ENCODE results near the gene ZNHIT3. TPM values are rescaled to one million over a fixed set of nuclear protein-coding genes. Genes with fewer than 3 reads are reported as not detected.
"Not testable (repeated sequence)": the region's sequence is repeated elsewhere in the genome, so short reads cannot be mapped to it uniquely, and the experiment has no call there.

The ZNHIT3 gene
- total and polyA plus RNA-seq, 2 donors (not counting 1 experiment from before 2014, with no cell fraction given), result 29.1 to 44.5 TPM

DNA sequence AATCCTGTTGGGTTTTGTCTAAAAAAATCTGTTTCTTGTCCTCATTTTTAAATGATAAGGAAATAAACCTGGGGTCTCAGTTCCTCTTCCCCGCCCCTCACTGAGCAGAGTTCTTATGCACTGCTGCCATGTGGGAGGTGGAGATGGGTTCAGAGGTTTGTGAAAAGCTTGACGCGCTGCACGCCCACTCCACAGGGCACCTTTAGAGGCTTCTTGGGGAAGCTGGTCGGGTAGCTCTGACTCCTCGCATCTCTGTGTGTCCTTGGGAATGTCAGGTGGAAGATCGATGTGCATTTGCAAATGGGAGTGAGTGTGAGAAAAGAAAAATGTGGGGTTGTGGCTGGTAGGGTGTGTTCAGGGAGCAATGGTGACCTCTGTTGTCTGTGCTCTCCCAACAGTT, 4.7 kb upstream of the ZNHIT3 start:
- Histone ChIP-seq H3K4me3 (replicated peaks in 1 of 4; ENCODE audit: control extremely low read depth in 1 of 4, insufficient read depth in 1 of 4, low read depth in 3 of 4, low read length in 4 of 4) (no peak overlapping the region), H2AFZ (ENCODE audit: low read length) (no peak overlapping the region), H3K4me2 (ENCODE audit: extremely low read depth, insufficient read depth, low read length) (no peak overlapping the region), H3K9me3 (ENCODE audit: control insufficient read depth, insufficient read depth, low read depth, low read length) (no peaks in the 10 kb centered on the region), H3K27me3 (ENCODE audit: control insufficient read depth, insufficient read depth, low read length) (peaks cover 3% of the 10 kb centered on the region), H3K9ac (ENCODE audit: insufficient read depth, low read length) (no peak overlapping the region), H4K20me1 (ENCODE audit: control insufficient read depth, extremely low read depth, insufficient read depth, low read length) (no peaks in the 10 kb centered on the region), H3K27ac (ENCODE audit: insufficient read depth, low read length) (no peak overlapping the region), H3K36me3 (ENCODE audit: control insufficient read depth, insufficient read depth, low read length) (no peaks in the 10 kb centered on the region), H3K4me1 (ENCODE audit: control insufficient read depth, extremely low read depth, insufficient read depth, low read length) (peaks cover 2% of the 10 kb centered on the region), H3K79me2 (ENCODE audit: control insufficient read depth, insufficient read depth, low read length) (peaks cover under 1% of the 10 kb centered on the region)
- no peak for TF ChIP-seq EZH2 (IDR thresholded peaks at IDR 0.05; ENCODE audit: low read length, missing control alignments)
- TF ChIP-seq, protein P1, sequence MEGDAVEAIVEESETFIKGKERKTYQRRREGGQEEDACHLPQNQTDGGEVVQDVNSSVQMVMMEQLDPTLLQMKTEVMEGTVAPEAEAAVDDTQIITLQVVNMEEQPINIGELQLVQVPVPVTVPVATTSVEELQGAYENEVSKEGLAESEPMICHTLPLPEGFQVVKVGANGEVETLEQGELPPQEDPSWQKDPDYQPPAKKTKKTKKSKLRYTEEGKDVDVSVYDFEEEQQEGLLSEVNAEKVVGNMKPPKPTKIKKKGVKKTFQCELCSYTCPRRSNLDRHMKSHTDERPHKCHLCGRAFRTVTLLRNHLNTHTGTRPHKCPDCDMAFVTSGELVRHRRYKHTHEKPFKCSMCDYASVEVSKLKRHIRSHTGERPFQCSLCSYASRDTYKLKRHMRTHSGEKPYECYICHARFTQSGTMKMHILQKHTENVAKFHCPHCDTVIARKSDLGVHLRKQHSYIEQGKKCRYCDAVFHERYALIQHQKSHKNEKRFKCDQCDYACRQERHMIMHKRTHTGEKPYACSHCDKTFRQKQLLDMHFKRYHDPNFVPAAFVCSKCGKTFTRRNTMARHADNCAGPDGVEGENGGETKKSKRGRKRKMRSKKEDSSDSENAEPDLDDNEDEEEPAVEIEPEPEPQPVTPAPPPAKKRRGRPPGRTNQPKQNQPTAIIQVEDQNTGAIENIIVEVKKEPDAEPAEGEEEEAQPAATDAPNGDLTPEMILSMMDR (conservative IDR thresholded peaks at IDR 0.05 in 1 of 2, IDR thresholded peaks at IDR 0.05 in 1 of 2; ENCODE audit: low read depth in 1 of 2, low read length in 2 of 2), result no peak
- DNase-seq (ENCODE audit: low read depth in 2 of 2), result no peak

DNA sequence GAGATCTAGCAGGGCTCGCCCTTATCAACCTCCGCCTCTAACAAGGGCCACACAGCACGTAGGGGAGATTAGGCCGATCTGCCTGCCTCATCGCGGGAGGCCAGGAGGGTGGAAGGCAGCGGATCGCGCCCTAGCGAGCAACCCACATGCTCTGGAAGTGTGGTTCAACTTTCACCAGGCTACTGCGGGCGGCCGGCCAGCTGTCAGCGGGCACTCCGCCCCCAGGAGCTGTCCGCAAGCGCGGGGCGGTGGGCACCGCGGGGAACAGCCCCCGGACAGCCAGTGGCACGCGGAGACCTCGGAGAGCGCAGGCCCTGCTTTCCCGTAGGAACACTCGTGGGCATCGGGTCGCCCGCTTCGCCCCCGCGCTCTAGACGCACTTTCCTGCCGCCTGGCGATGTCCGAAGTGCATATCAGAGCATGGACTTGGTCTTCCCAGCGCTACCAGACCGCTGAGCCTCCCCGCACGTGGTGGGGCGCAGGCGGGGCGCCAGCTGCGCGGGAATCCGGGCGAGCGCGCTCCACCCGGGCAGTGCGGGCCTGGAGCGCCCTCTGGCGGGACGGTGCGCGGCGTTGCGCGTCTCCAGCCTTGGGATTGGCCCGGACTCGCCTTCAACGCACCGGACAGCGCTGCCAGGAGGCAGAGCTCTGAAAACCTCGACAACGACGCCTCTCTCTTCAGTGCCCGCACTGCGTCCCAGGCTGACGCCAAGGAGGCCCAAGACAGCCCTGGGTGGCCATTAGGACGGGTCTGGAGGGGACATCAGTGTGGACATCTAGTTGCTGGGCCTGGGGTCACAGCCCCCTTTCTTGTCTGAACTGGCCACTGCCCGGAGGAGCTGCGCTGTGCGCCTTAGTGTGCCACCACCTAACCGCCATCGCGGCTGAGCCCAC, 3.6 kb upstream of the ZNHIT3 start:
- H3K9ac ChIP-seq (ENCODE audit: insufficient read depth, low read length), result no peak overlapping the region
- H3K27me3 ChIP-seq (ENCODE audit: control insufficient read depth, insufficient read depth, low read length), result peaks cover 3% of the 10 kb centered on the region
- peak overlapping the region in 2 of 4 experiments; percentile 7 to 43 for H3K4me3 ChIP-seq (replicated peaks in 1 of 4; ENCODE audit: control extremely low read depth in 1 of 4, insufficient read depth in 1 of 4, low read depth in 3 of 4, low read length in 4 of 4)
- H3K4me2 ChIP-seq (ENCODE audit: extremely low read depth, insufficient read depth, low read length), result peak overlapping the region; percentile 76
- no peaks in the 10 kb centered on the region for H4K20me1 ChIP-seq (ENCODE audit: control insufficient read depth, extremely low read depth, insufficient read depth, low read length)
- no peaks in the 10 kb centered on the region for H3K36me3 ChIP-seq (ENCODE audit: control insufficient read depth, insufficient read depth, low read length)
- H3K9me3 ChIP-seq (ENCODE audit: control insufficient read depth, insufficient read depth, low read depth, low read length), result no peaks in the 10 kb centered on the region
- H2AFZ ChIP-seq (ENCODE audit: low read length), result peak overlapping the region; percentile 77
- DNase-seq (ENCODE audit: low read depth in 2 of 2), result peak; percentile 64 to 74
- TF ChIP-seq, protein P1 (conservative IDR thresholded peaks at IDR 0.05 in 1 of 2, IDR thresholded peaks at IDR 0.05 in 1 of 2; ENCODE audit: low read depth in 1 of 2, low read length in 2 of 2), result peak; percentile 67 to 88
- peak; percentile 64 for TF ChIP-seq EZH2 (IDR thresholded peaks at IDR 0.05; ENCODE audit: low read length, missing control alignments)
- no peak overlapping the region for H3K27ac ChIP-seq (ENCODE audit: insufficient read depth, low read length)
- peaks cover 5% of the 10 kb centered on the region for H3K79me2 ChIP-seq (ENCODE audit: control insufficient read depth, insufficient read depth, low read length)
- peaks cover 4% of the 10 kb centered on the region for H3K4me1 ChIP-seq (ENCODE audit: control insufficient read depth, extremely low read depth, insufficient read depth, low read length)

DNA sequence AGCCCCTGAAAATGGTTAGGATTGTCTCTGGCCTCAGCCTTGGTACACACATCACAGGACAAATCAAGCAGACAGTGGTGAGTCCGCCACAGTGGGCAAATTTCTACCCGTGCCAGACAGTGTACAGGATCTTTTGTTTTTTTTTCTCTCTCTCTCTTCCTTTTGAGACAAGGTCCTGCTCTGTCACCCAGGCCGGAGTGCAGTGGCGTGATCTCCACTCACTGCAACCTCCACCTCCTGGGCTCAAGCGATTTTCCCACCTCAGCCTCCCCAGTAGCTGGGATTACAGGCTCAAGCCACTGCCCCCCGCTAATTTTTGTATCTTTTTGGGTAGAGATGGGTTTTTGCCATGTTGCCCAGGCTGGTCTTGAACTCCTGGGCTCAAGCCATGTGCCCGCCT, 2.5 kb upstream of the ZNHIT3 start:
- not testable (repeated sequence) for H3K4me1 ChIP-seq (ENCODE audit: control insufficient read depth, extremely low read depth, insufficient read depth, low read length); H3K36me3 ChIP-seq (ENCODE audit: control insufficient read depth, insufficient read depth, low read length); H3K79me2 ChIP-seq (ENCODE audit: control insufficient read depth, insufficient read depth, low read length); H2AFZ ChIP-seq (ENCODE audit: low read length); H3K4me3 ChIP-seq (replicated peaks in 1 of 4; ENCODE audit: control extremely low read depth in 1 of 4, insufficient read depth in 1 of 4, low read depth in 3 of 4, low read length in 4 of 4); H3K9ac ChIP-seq (ENCODE audit: insufficient read depth, low read length); H3K9me3 ChIP-seq (ENCODE audit: control insufficient read depth, insufficient read depth, low read depth, low read length); H4K20me1 ChIP-seq (ENCODE audit: control insufficient read depth, extremely low read depth, insufficient read depth, low read length); H3K27me3 ChIP-seq (ENCODE audit: control insufficient read depth, insufficient read depth, low read length); H3K27ac ChIP-seq (ENCODE audit: insufficient read depth, low read length); H3K4me2 ChIP-seq (ENCODE audit: extremely low read depth, insufficient read depth, low read length); DNase-seq (ENCODE audit: low read depth in 2 of 2)

Measured in fibroblast of lung (primary cell).